GM12878 (cell line): ENCODE results near the gene COL4A2. TPM values are rescaled to one million over a fixed set of nuclear protein-coding genes. Genes with fewer than 3 reads are reported as not detected.
A peak's percentile ranks its signal among the peaks of the same experiment; 100 is the strongest.

Experiments used
- ATAC-seq: fragments of 200-7000 bp; cut with Tn5 transposase; 3 replicates; pipeline ENCODE4 v1.9.1; 2020; ENCODE audit warnings: mild to moderate bottlenecking, moderate library complexity
- BruUV-seq: library from RNA; stranded (reverse); fragments of 400-500 nt; replicated peaks from 2 replicates; lab custom pipeline; 2021; lab: Mats Ljungman, UMichigan
- CTCF ChIA-PET: fragments of 300-600 bp; sonication (Branson Sonifier 250); formaldehyde crosslinking; extraction: SDS; loops from one replicate; lab custom pipeline; 2021; ENCODE audit warnings: inconsistent platforms; lab: Yijun Ruan, JAX
- POLR2A ChIA-PET: fragments of 350-600 bp; formaldehyde crosslinking; extraction: SDS; loops from one replicate; lab custom pipeline; 2021; ENCODE audit warnings: inconsistent platforms; lab: Charles Lee
- RAD21 ChIA-PET: fragments of 300-600 bp; sonication (Branson Sonifier 250); formaldehyde crosslinking; loops from one replicate; lab custom pipeline; 2023; ENCODE audit warnings: antibody characterized with exemption; ENCODE audit not compliant: unreplicated experiment; lab: Charles Lee
- SMC1A ChIA-PET: fragments of 300-600 bp; sonication (Branson Sonifier 250); formaldehyde crosslinking; loops from one replicate; lab custom pipeline; 2023; ENCODE audit not compliant: unreplicated experiment, uncharacterized antibody; lab: Charles Lee
- DNase-seq: peaks from one replicate; pipeline ENCODE4 v3.0.0-alpha.2; 2011; ENCODE audit warnings: low read depth, low spot score
- FAIRE-seq: peaks from 3 replicates; lab custom pipeline; 2011; peaks lifted over from hg19 to GRCh38; lab: Jason Lieb, UNC
- H2AFZ ChIP-seq: 2 replicates; pipeline ENCODE4 v1.6.0; 2011; ENCODE audit warnings: low read depth, low read length, control low read depth; ENCODE audit not compliant: control insufficient read depth
- H3K27ac ChIP-seq: 2 replicates; pipeline ENCODE4 v1.5.1; 2011; ENCODE audit warnings: control low read depth; ENCODE audit not compliant: control insufficient read depth, insufficient read depth
- H3K27me3 ChIP-seq, 2 experiments: replicated peaks in 1 of 2; 2 replicates each; pipeline versions ENCODE4 v1.6.0 to v1.6.1; 2011; ENCODE audit warnings: low read length in 1 of 2; ENCODE audit not compliant: control insufficient read depth in 2 of 2, insufficient read depth in 2 of 2
- H3K36me3 ChIP-seq, 2 experiments: 2 replicates each; pipeline ENCODE4 v1.5.1; 2011; ENCODE audit warnings: low read length in 1 of 2; ENCODE audit not compliant: control insufficient read depth in 2 of 2, insufficient read depth in 2 of 2
- H3K4me1 ChIP-seq: 2 replicates; pipeline ENCODE4 v1.6.1; 2011; ENCODE audit warnings: mild to moderate bottlenecking, low read length, moderate library complexity, mixed read lengths; ENCODE audit not compliant: control insufficient read depth, insufficient read depth
- H3K4me2 ChIP-seq: 2 replicates; pipeline ENCODE4 v1.6.0; 2011; ENCODE audit warnings: control low read depth; ENCODE audit not compliant: control insufficient read depth, insufficient read depth
- H3K4me3 ChIP-seq: fragments of 200-600 bp; sonication (generic); 2 replicates; pipeline ENCODE4 v1.5.1; 2016
- H3K79me2 ChIP-seq: 2 replicates; pipeline ENCODE4 v1.6.0; 2011; ENCODE audit warnings: low read length; ENCODE audit not compliant: control insufficient read depth, insufficient read depth
- H3K9ac ChIP-seq: 2 replicates; pipeline ENCODE4 v1.8.0; 2011; ENCODE audit warnings: low read length, control low read depth, mixed read lengths; ENCODE audit not compliant: control insufficient read depth, insufficient read depth
- H3K9me3 ChIP-seq: replicated peaks from 3 replicates; pipeline ENCODE4 v1.5.1; 2011; ENCODE audit warnings: mild to moderate bottlenecking, low read length; ENCODE audit not compliant: control insufficient read depth, insufficient read depth
- H4K20me1 ChIP-seq: 2 replicates; pipeline ENCODE4 v1.6.0; 2011; ENCODE audit not compliant: control insufficient read depth, insufficient read depth
- E4F1 ChIP-seq: fragments of 450-650 bp; IDR thresholded peaks from 2 replicates; pipeline ENCODE4 v1.6.1; 2018; ENCODE audit warnings: borderline replicate concordance, mild to moderate bottlenecking; ENCODE audit not compliant: partially characterized antibody
- EED ChIP-seq: sonication (generic); IDR thresholded peaks from 2 replicates; pipeline ENCODE4 v1.6.1; 2016; ENCODE audit warnings: antibody characterized with exemption, low read depth
- PRDM15 ChIP-seq: fragments of 450-650 bp; formaldehyde crosslinking; IDR thresholded peaks from 2 replicates; pipeline ENCODE4 v1.4.0; 2020; ENCODE audit warnings: mild to moderate bottlenecking, moderate library complexity
- SPI1 ChIP-seq: IDR thresholded peaks from 2 replicates; pipeline ENCODE4 v1.6.1; 2011; ENCODE audit warnings: low read depth, mild to moderate bottlenecking, low read length, moderate library complexity, borderline replicate concordance; ENCODE audit not compliant: insufficient read depth
- WGBS: methylation state at CpG from one replicate; pipeline ENCODE4 v1.1.6; 2016; ENCODE audit warnings: low lambda C conversion rate; ENCODE audit not compliant: insufficient replicate concordance, insufficient coverage; ENCODE audit errors: missing lambda C conversion rate; 5-methylcytosine and 5-hydroxymethylcytosine counted together
- in situ Hi-C: fragments of 300-500 bp; cut with MboI; formaldehyde crosslinking; loops from 9 replicates; pipeline ENCODE4 v1.14.3; 2018; ENCODE audit warnings: mixed read lengths
- intact Hi-C: fragments of 100-400 bp; cut with micrococcal nuclease; formaldehyde crosslinking; loops from one replicate; pipeline ENCODE4 v1.14.2; 2022; ENCODE audit not compliant: unreplicated experiment
- polyA plus RNA-seq, 11 experiments: library from polyadenylated mRNA; depleted of rRNA in 4 of 11; unstranded in 6 of 11; stranded (reverse) in 5 of 11; fragments of >200 nt; fragmentation: Nextera tagmentation in 4 of 11; fragmentation: Illumina TruSeq in 1 of 11; extraction: Ambion mirVana in 4 of 11; extraction: Trizol in 1 of 11; gene quantifications; 1 replicate in 1 of 11; 2 replicates in 10 of 11; pipeline versions ENCODE4 v1.2.1 to v1.2.3, GENCODE V29; 2011 to 2016; ENCODE audit warnings: inconsistent platforms in 2 of 11, missing spikeins in 2 of 11, low read depth in 1 of 11
- total RNA-seq, 4 experiments: library from RNA; depleted of rRNA in 3 of 4; stranded (reverse); fragments of >200 nt in 3 of 4; fragmentation: Illumina TruSeq in 1 of 4; extraction: Trizol in 1 of 4; gene quantifications; 2 replicates each; pipeline versions ENCODE4 v1.2.1 to v1.2.3, GENCODE V29; 2013 to 2021
- TF ChIP-seq, protein P1 (sequence below): IDR thresholded peaks from 2 replicates; pipeline ENCODE4 v1.6.1; 2011; ENCODE audit warnings: low read depth, low read length, improper control_type of control experiment, borderline replicate concordance

The COL4A2 gene
- total and polyA plus RNA-seq, 10 of the 15 experiments (the other 5 are each of a cell fraction or from before 2014, with no cell fraction given), result 0.16 to 1.6 (median 0.62) TPM; not detected in 3

DNA sequence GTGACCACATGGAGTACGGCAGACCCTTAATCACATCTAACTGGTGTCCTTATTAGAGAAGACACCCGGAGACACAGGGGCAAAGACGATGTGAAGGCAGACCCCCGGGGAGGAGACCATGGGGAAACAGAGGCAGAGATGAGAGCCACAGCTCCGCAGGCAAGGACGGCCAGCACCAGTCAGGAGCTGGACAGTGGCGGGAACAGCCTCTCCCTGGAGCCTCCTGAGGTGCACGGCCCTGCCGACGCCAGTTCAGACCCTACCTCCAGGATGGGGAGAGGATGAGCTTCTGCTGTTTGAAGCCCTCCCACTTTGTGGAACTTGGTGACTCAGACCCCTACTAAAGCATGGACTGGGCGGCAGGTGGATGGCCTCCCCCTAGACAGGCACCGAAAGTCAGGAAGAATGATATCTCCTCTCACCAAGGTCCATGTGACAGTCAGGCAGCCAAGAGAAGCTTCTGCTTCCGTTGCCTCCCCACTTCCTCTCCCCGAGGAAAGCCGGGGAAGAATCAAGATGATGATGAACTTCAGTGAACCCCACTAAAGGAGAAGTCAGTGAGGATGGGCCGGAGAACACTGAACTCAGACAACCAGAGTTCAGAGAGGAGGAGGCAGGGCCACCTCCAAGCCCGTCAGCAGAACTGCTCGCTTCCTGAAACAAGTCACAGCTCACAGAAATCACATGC lies 229.1 kb downstream of the COL4A2 start:
- WGBS, result 63% methylated on average over 18 of the region's 18 CpGs
- Histone ChIP-seq H3K4me1 (peaks cover 13% of the 10 kb centered on the region), H3K27me3 (no peaks in the 10 kb centered on the region), H3K4me2 (peak overlapping the region; percentile 53; the same call in 1 of the 2 replicates), H4K20me1 (no peaks in the 10 kb centered on the region), H3K27ac (no peak overlapping the region), H2AFZ (peak overlapping the region; percentile 61), H3K4me3 (no peak overlapping the region), H3K9ac (no peak overlapping the region), H3K9me3 (no peaks in the 10 kb centered on the region), H3K79me2 (no peaks in the 10 kb centered on the region; the same call in none of the 2 replicates), H3K36me3 (no peaks in the 10 kb centered on the region)
- RAD21 ChIA-PET, result interaction anchor here (1.6 to 4.7 kb wide), 2 partner anchors 10 to 81 kb away, joined by 6 to 24 read pairs; no protein-coding TSS in a partner anchor
- in situ Hi-C loops, result no loop called here
- CTCF ChIA-PET, result interaction anchor here (0.8 to 3.1 kb wide), 2 partner anchors 11 to 80 kb away, joined by 3 to 19 read pairs; no protein-coding TSS in a partner anchor
- no TSS peak for BruUV-seq
- intact Hi-C loops, result loop anchor here (2.0 kb wide), 1 partner anchor 21 kb away; no protein-coding TSS in a partner anchor
- DNase-seq (no peak), ATAC-seq (peak; percentile 54), FAIRE-seq (peak; percentile 79)
- POLR2A ChIA-PET, result interaction anchor here (0.6 kb wide), 2 partner anchors 67 to 117 kb away, joined by 4 to 6 read pairs; no protein-coding TSS in a partner anchor
- no peak for TF ChIP-seq E4F1
- 0 out of 2 replicates have a peak, but pooled peaks have one; percentile 40 for TF ChIP-seq EED
- TF ChIP-seq SPI1, result peak; percentile 75
- TF ChIP-seq, protein P1, sequence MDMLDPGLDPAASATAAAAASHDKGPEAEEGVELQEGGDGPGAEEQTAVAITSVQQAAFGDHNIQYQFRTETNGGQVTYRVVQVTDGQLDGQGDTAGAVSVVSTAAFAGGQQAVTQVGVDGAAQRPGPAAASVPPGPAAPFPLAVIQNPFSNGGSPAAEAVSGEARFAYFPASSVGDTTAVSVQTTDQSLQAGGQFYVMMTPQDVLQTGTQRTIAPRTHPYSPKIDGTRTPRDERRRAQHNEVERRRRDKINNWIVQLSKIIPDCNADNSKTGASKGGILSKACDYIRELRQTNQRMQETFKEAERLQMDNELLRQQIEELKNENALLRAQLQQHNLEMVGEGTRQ, result no peak
- TF ChIP-seq PRDM15 (CRISPR knock-in tag), result no peak
- SMC1A ChIA-PET, result interaction anchor here (0.6 to 6.1 kb wide), 2 partner anchors 10 to 1479 kb away, joined by 3 to 31 read pairs; no protein-coding TSS in a partner anchor
